GM12864 (cell line): Measurements from ENCODE around the gene PPP1R9B.

ENCODE experiments used
- DNase-seq: peaks from one replicate; pipeline ENCODE4 v3.0.0-alpha.2; 2011; ENCODE audit warnings: low read depth
- H3K4me3 ChIP-seq: 2 replicates; pipeline ENCODE4 v1.5.1; 2011; ENCODE audit warnings: mild to moderate bottlenecking, low read depth, low read length, control low read depth
- TF ChIP-seq, protein P1 (sequence below): IDR thresholded peaks from 2 replicates; pipeline ENCODE4 v1.5.1; 2011; ENCODE audit warnings: low read depth, mild to moderate bottlenecking, moderate library complexity, low read length, control low read depth, inconsistent platforms; ENCODE audit errors: missing control alignments

PPP1R9B gene

DNA sequence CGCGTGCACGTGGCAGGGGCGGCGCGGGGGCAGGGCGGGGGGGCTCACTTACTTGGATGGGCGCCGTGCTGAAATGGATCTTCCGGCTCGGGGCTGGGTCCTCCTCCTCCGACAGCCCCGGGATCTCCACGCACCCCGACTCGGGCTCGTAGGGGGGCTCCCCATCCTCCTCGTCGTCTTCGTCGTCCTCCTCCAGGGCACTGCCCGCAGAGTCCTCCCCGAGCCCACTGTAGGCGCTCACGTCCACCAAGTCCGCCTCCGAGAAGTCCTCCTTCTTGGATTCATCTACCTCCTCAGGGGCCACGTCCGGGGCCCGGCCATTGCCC lies 1.4 kb downstream of the PPP1R9B start:
- peak overlapping the region; percentile 71 for H3K4me3 ChIP-seq
- TF ChIP-seq, protein P1, sequence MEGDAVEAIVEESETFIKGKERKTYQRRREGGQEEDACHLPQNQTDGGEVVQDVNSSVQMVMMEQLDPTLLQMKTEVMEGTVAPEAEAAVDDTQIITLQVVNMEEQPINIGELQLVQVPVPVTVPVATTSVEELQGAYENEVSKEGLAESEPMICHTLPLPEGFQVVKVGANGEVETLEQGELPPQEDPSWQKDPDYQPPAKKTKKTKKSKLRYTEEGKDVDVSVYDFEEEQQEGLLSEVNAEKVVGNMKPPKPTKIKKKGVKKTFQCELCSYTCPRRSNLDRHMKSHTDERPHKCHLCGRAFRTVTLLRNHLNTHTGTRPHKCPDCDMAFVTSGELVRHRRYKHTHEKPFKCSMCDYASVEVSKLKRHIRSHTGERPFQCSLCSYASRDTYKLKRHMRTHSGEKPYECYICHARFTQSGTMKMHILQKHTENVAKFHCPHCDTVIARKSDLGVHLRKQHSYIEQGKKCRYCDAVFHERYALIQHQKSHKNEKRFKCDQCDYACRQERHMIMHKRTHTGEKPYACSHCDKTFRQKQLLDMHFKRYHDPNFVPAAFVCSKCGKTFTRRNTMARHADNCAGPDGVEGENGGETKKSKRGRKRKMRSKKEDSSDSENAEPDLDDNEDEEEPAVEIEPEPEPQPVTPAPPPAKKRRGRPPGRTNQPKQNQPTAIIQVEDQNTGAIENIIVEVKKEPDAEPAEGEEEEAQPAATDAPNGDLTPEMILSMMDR, result no peak
- DNase-seq, result no peak

GRCh38 chr17:50148226-50149090 lies 2.0 kb downstream of the PPP1R9B start:
- H3K4me3 ChIP-seq, result peak overlapping the region; percentile 71
- TF ChIP-seq, protein P1, result no peak
- peak; percentile 60 for DNase-seq

DNA sequence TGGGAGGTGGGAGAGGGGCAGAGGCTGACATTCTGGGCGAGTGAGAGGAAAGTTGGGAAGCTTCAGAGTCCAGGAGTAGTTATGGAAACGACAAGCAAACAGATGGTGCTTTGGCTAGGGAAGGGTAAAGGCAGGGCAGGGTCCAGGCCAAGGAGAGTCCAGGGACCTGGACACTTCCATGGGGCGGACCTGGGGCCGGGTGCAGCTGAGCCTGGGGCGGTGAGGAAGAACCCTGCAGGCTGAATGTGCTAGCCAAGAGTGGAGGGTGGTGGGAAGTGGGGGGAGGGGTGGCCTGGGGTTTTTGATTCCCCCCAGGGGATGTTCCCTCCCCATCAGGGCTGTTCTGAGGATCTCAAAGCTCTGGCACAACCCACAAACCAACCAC lies 2.6 kb downstream of the PPP1R9B start:
- H3K4me3 ChIP-seq, result peak overlapping the region; percentile 71
- DNase-seq, result no peak
- TF ChIP-seq, protein P1, result no peak

DNA sequence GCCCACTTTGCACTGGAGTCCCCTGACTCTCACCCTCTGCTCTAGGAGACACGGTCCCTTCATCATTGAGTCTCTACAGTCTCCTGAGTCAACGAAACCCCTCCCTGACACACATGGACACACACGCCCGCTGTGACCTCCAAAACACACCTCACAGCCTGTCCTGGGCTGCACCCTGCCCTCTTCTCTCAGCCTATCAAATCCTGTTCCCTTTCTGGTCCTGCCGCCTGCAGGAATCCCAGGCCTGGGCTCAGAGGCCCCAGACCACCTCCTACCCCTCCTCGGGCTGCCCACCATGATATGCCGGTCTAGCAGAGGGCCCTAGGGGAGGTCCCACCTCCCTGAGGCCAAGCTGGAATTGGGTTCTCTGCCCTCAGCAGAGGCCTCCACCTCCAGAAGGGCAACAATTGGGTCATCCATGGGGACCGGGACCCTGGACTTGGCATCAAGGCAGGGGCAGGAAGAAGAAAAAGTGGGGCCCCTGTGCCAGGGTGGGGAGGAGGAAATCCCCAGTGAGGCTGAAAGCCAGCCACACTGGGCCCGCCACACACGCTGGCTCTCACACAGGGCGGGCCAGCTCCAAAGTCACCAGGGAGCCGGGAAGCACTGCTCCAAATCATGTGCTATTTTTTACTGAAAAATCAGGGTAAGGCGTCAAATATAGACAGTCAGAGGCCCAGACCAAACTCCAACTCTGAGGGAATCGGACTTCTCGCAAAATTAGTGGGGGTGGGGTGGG lies 3.4 kb downstream of the PPP1R9B start:
- DNase-seq, result no peak
- TF ChIP-seq, protein P1, result no peak
- H3K4me3 ChIP-seq, result peak overlapping the region; percentile 71

- no peak for DNase-seq
- TF ChIP-seq, protein P1, result peak; percentile 41
- peak overlapping the region; percentile 71 for H3K4me3 ChIP-seq
These were observed 4.1 kb downstream of the PPP1R9B start for GRCh38 chr17:50146230-50146926.

GRCh38 chr17:50145532-50146229 lies 4.8 kb downstream of the PPP1R9B start:
- peak overlapping the region; percentile 71 for H3K4me3 ChIP-seq
- TF ChIP-seq, protein P1, result no peak
- no peak for DNase-seq
